PFSK-1 (cell line): ENCODE results near the gene OARD1.
A peak's percentile ranks its signal among the peaks of the same experiment; 100 is the strongest.

ENCODE experiments used
- FOXP2 ChIP-seq: optimal IDR thresholded peaks from 2 replicates; pipeline ENCODE3; 2011; ENCODE audit warnings: borderline replicate concordance, control low read depth, inconsistent platforms; ENCODE audit not compliant: insufficient read depth; ENCODE audit errors: extremely low read length, extremely low read depth
- POLR2AphosphoS5 ChIP-seq: IDR thresholded peaks from 2 replicates; pipeline ENCODE4 v1.6.1; 2012; ENCODE audit warnings: low read depth, mild to moderate bottlenecking, control low read depth, low read length, moderate library complexity
- SIN3A ChIP-seq: IDR thresholded peaks from 2 replicates; pipeline ENCODE4 v1.6.1; 2012; ENCODE audit warnings: mild to moderate bottlenecking, low read length, moderate library complexity, borderline replicate concordance; ENCODE audit not compliant: insufficient read depth
- TAF1 ChIP-seq: IDR thresholded peaks from 2 replicates; pipeline ENCODE4 v1.6.1; 2012; ENCODE audit warnings: low read length, control low read depth, borderline replicate concordance; ENCODE audit not compliant: insufficient read depth
- TF ChIP-seq, protein P1 (sequence below), 2 experiments: IDR thresholded peaks; 2 replicates each; pipeline versions ENCODE4 v1.6.1 to v1.8.0; 2011 to 2012; ENCODE audit warnings: low read depth in 2 of 2, low read length in 2 of 2, control low read depth in 1 of 2, inconsistent platforms in 1 of 2, mild to moderate bottlenecking in 1 of 2, moderate library complexity in 1 of 2; ENCODE audit not compliant: insufficient read depth in 1 of 2

The OARD1 gene

DNA sequence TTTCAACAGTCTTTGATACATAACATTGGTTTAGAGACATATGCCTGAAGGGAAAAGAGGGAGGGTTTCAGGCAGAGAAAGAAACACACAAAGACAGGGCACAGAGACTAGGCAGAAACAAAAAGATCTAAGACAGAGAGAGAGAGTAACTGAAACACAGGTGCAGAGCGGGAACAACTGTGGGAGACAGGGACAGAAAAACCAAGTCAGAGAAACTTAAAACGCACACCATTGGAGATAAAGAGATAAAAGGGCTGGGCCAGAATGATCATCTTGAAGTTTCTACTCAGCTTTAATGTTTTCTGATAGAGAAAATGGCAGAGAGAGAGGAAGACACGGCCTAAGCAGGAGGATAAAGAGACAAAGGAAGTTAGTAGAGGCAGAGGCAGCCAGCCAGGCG, 44.9 kb downstream of the OARD1 start:
- TF ChIP-seq TAF1 (peak; percentile 6; the same call in 1 of the 2 replicates), FOXP2 (no peak)

DNA sequence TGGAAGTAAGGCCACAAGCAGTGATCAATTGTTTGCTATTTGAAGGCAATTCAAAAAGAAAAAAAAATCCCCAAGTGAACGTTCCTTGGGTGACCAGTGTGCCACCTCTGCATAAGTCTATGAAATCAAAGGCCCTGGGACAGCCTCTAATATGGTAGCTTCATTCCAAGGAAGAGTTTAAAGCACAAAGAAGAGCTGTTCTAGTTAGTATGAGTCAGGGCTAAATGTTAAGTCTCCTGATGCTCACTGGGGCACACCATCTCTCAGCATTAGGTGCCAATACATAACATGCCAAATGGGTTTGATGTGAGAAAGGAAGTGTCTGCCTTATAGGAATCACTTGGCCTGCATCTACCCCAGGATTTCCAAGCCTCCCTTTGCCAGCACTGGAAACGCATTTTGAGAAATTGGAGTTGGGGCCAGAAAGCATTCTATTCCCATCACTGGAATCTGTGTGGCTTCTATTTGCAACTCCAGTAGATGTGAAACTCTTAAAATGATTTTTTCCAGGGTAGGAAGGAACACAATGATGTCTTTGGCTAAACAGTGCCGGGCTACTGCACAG, 46.1 kb downstream of the OARD1 start:
- TF ChIP-seq TAF1 (no peak), FOXP2 (no peak), SIN3A (no peak), POLR2AphosphoS5 (no peak)
- TF ChIP-seq, protein P1, sequence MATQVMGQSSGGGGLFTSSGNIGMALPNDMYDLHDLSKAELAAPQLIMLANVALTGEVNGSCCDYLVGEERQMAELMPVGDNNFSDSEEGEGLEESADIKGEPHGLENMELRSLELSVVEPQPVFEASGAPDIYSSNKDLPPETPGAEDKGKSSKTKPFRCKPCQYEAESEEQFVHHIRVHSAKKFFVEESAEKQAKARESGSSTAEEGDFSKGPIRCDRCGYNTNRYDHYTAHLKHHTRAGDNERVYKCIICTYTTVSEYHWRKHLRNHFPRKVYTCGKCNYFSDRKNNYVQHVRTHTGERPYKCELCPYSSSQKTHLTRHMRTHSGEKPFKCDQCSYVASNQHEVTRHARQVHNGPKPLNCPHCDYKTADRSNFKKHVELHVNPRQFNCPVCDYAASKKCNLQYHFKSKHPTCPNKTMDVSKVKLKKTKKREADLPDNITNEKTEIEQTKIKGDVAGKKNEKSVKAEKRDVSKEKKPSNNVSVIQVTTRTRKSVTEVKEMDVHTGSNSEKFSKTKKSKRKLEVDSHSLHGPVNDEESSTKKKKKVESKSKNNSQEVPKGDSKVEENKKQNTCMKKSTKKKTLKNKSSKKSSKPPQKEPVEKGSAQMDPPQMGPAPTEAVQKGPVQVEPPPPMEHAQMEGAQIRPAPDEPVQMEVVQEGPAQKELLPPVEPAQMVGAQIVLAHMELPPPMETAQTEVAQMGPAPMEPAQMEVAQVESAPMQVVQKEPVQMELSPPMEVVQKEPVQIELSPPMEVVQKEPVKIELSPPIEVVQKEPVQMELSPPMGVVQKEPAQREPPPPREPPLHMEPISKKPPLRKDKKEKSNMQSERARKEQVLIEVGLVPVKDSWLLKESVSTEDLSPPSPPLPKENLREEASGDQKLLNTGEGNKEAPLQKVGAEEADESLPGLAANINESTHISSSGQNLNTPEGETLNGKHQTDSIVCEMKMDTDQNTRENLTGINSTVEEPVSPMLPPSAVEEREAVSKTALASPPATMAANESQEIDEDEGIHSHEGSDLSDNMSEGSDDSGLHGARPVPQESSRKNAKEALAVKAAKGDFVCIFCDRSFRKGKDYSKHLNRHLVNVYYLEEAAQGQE (IDR thresholded peaks at IDR 0.05; ENCODE audit: insufficient read depth in 1 of 2, low read depth in 2 of 2, low read length in 2 of 2) = no peak

DNA sequence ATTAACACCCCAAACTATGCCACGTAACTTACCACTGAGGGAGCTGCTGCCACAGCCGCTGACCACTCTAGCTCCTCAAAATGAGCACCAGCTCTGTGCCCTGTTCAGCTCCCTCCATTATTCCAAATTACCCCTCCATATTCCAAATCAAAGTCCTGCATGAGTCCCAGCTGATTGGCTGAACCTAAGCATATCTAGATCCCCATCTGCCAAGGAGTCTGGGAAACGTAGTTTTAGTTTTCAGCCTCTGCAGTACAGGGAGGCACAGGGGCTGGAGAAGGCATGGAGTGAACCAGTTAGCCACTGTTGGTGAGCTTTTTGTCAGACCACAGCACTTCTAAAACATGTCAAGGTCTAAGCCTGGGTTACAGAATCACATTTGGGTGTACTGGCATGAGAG, 49.0 kb downstream of the OARD1 start:
- TF ChIP-seq TAF1 (no peak), SIN3A (no peak), POLR2AphosphoS5 (no peak), FOXP2 (no peak)
- TF ChIP-seq, protein P1 (IDR thresholded peaks at IDR 0.05; ENCODE audit: insufficient read depth in 1 of 2, low read depth in 2 of 2, low read length in 2 of 2) = no peak

DNA sequence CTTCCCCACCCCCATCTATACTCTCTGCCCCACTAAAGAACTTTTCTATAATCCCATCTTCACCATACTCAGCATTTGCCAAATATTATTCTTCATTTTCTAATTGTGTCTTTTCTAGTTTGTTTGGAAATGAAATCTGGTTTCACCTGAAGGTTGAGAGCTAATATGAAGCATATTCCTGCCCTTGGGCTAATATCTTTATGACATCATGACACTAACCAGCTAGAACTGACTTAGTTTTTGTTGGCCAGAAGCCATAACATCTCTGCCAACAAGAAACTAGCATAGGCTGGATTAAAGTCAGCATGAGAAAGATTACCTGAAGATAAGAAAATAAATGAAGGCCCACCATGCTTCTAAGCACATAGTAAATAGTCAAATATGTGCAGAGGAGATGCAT, 49.9 kb downstream of the OARD1 start:
- TF ChIP-seq FOXP2 (no peak), POLR2AphosphoS5 (no peak), SIN3A (no peak), TAF1 (no peak)
- TF ChIP-seq, protein P1 (IDR thresholded peaks at IDR 0.05; ENCODE audit: insufficient read depth in 1 of 2, low read depth in 2 of 2, low read length in 2 of 2) = no peak

DNA sequence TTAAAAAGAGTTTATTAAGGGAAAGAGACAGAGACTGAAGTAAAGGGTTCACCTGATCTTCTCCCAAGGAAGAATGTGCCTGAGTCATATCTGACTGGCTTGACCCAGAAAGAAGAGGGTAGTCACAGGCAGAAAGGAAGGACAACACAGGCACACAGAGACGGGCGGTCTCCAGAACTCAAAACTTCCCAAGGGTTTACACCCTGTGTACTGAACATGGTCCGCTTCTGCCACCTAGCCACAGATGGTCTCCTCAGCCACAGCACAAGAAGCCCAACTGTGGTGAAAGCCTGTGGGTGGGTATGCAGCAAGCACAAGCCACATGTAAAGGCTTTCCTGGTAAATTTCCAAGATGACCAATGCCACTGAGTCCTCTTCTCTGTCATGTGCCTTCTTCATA, 50.3 kb downstream of the OARD1 start:
- TF ChIP-seq, protein P1 (IDR thresholded peaks at IDR 0.05; ENCODE audit: insufficient read depth in 1 of 2, low read depth in 2 of 2, low read length in 2 of 2) = no peak
- TF ChIP-seq TAF1 = no peak
- TF ChIP-seq POLR2AphosphoS5 = no peak
- no peak for TF ChIP-seq SIN3A
- no peak for TF ChIP-seq FOXP2
